RWPE2 (cell line): ENCODE data around the gene KRT9.

Experiments used
- ATAC-seq: fragments of 200-7000 bp; cut with Tn5 transposase; 3 replicates; pipeline ENCODE4 v1.9.1; 2021; ENCODE audit warnings: low read depth
- DNase-seq: peaks from one replicate; pipeline ENCODE4 v3.0.0-alpha.2; 2020; ENCODE audit warnings: low spot score
- H3K27ac ChIP-seq: fragments of 450-650 bp; 2 replicates; pipeline ENCODE4 v1.5.1; 2017; ENCODE audit warnings: mild to moderate bottlenecking; ENCODE audit not compliant: poor library complexity, severe bottlenecking
- H3K27me3 ChIP-seq: fragments of 250-450 bp; sonication (Bioruptor Pico); 2 replicates; pipeline ENCODE4 v1.5.1; 2021; ENCODE audit warnings: mild to moderate bottlenecking, moderate library complexity; ENCODE audit not compliant: insufficient read depth, poor library complexity, severe bottlenecking
- H3K36me3 ChIP-seq: fragments of 250-450 bp; sonication (Bioruptor Pico); 2 replicates; pipeline ENCODE4 v1.5.1; 2020; ENCODE audit warnings: low read depth, mild to moderate bottlenecking, moderate library complexity
- H3K4me1 ChIP-seq: fragments of 250-450 bp; sonication (Bioruptor Pico); 2 replicates; pipeline ENCODE4 v1.5.1; 2021; ENCODE audit warnings: mild to moderate bottlenecking, moderate library complexity; ENCODE audit not compliant: insufficient read depth, poor library complexity, severe bottlenecking
- H3K4me3 ChIP-seq: fragments of 250-450 bp; sonication (Bioruptor Pico); 2 replicates; pipeline ENCODE4 v1.5.1; 2021; ENCODE audit warnings: mild to moderate bottlenecking, moderate library complexity; ENCODE audit not compliant: severe bottlenecking
- H3K9me3 ChIP-seq: fragments of 250-450 bp; sonication (Bioruptor Pico); 2 replicates; pipeline ENCODE4 v1.5.1; 2021; ENCODE audit warnings: mild to moderate bottlenecking, moderate library complexity; ENCODE audit not compliant: severe bottlenecking
- TF ChIP-seq, protein P1 (sequence below): fragments of 450-650 bp; IDR thresholded peaks from one replicate; pipeline ENCODE4 v1.5.1; 2017; ENCODE audit warnings: mild to moderate bottlenecking, moderate library complexity; ENCODE audit not compliant: poor library complexity, severe bottlenecking

KRT9 gene

DNA sequence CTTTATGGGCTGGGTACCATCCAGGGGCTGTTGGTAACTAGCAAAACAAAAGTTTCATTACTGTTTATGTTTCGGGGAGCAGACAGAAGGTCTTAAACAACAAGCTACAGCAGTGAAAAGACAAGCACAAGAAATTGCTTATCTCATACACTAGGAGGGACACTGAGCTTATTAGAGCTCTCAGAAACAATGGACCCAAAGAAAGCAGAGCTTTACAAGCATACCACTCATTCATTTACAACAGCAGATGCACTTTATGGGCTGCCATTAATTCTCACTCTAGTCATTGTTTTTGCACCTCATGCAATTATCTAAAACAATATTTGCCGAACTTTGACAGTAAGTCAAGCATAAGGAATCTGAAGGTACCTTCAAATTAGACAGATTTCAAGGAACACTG, 30.7 kb upstream of the KRT9 start:
- Histone ChIP-seq H3K27me3 (no peaks in the 10 kb centered on the region), H3K4me3 (no peak overlapping the region), H3K4me1 (no peaks in the 10 kb centered on the region), H3K9me3 (no peaks in the 10 kb centered on the region), H3K27ac (no peak overlapping the region), H3K36me3 (no peaks in the 10 kb centered on the region)
- TF ChIP-seq, protein P1, sequence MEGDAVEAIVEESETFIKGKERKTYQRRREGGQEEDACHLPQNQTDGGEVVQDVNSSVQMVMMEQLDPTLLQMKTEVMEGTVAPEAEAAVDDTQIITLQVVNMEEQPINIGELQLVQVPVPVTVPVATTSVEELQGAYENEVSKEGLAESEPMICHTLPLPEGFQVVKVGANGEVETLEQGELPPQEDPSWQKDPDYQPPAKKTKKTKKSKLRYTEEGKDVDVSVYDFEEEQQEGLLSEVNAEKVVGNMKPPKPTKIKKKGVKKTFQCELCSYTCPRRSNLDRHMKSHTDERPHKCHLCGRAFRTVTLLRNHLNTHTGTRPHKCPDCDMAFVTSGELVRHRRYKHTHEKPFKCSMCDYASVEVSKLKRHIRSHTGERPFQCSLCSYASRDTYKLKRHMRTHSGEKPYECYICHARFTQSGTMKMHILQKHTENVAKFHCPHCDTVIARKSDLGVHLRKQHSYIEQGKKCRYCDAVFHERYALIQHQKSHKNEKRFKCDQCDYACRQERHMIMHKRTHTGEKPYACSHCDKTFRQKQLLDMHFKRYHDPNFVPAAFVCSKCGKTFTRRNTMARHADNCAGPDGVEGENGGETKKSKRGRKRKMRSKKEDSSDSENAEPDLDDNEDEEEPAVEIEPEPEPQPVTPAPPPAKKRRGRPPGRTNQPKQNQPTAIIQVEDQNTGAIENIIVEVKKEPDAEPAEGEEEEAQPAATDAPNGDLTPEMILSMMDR = no peak
- DNase-seq = no peak
- no peak for ATAC-seq

GRCh38 chr17:41600318-41600717, 28.5 kb upstream of the KRT9 start:
- ATAC-seq (no peak), DNase-seq (no peak)
- Histone ChIP-seq H3K9me3 (no peaks in the 10 kb centered on the region), H3K36me3 (no peaks in the 10 kb centered on the region), H3K4me1 (no peaks in the 10 kb centered on the region), H3K27me3 (no peaks in the 10 kb centered on the region), H3K27ac (no peak overlapping the region), H3K4me3 (no peak overlapping the region)
- TF ChIP-seq, protein P1 = no peak

GRCh38 chr17:41599680-41600079, 27.8 kb upstream of the KRT9 start:
- Histone ChIP-seq H3K36me3 (no peaks in the 10 kb centered on the region), H3K4me3 (no peak overlapping the region), H3K27ac (no peak overlapping the region), H3K4me1 (no peaks in the 10 kb centered on the region), H3K9me3 (no peaks in the 10 kb centered on the region), H3K27me3 (no peaks in the 10 kb centered on the region)
- TF ChIP-seq, protein P1 = no peak
- ATAC-seq (peak; percentile 27; the same call in 1 of the 3 replicates), DNase-seq (no peak)

DNA sequence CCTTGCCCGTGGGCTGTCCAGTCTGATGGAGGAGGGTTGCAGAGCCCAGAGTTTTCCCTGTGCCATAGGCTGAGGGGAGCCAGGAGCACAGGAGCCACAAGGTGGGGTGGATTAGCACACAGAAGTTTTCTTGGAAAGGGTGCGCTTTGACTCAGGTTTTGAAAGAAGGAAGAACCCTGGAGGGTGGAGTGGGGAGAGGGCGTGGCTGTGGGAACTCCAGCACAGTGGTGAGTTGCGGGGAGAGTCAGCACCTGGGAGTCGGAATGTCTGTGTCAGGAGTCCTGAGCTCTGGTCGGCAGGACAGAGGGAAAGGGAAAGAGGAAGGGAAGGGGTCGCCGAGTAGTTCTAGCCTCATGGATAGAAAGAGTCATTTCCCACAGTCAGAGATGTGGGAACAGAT, 23.7 kb upstream of the KRT9 start:
- no peak for DNase-seq
- TF ChIP-seq, protein P1 = no peak

GRCh38 chr17:41594363-41594915, 22.6 kb upstream of the KRT9 start:
- Histone ChIP-seq H3K9me3 (no peaks in the 10 kb centered on the region), H3K4me3 (no peak overlapping the region), H3K4me1 (no peaks in the 10 kb centered on the region), H3K36me3 (no peaks in the 10 kb centered on the region), H3K27me3 (no peaks in the 10 kb centered on the region), H3K27ac (no peak overlapping the region)
- TF ChIP-seq, protein P1 = no peak
- no peak for DNase-seq
- no peak for ATAC-seq

More for the DNA sequence above, 23.7 kb upstream of the KRT9 start:
- H3K27me3 ChIP-seq = no peaks in the 10 kb centered on the region
- no peaks in the 10 kb centered on the region for H3K4me1 ChIP-seq
- H3K9me3 ChIP-seq = no peaks in the 10 kb centered on the region
- H3K36me3 ChIP-seq = no peaks in the 10 kb centered on the region
- H3K27ac ChIP-seq = no peak overlapping the region
- no peak for ATAC-seq
- H3K4me3 ChIP-seq = no peak overlapping the region
